Measurements from ENCODE around the gene ZNF662.

Gene ZNF662

GRCh38 chr3:42887084-42887483 is 18.9 kb upstream of the ZNF662 start:
- no peak for DNase-seq (ENCODE audit: low spot score)

- no peak for DNase-seq (ENCODE audit: low spot score)
These were observed 14.9 kb upstream of the ZNF662 start for GRCh38 chr3:42891042-42891441.

- DNase-seq (ENCODE audit: low spot score): no peak
These were observed 13.8 kb upstream of the ZNF662 start for GRCh38 chr3:42892169-42892568.

- no peak for DNase-seq (ENCODE audit: low spot score)
These were observed 13.1 kb upstream of the ZNF662 start for GRCh38 chr3:42892807-42893206.

- DNase-seq (ENCODE audit: low spot score): no peak
These were observed 11.0 kb upstream of the ZNF662 start for GRCh38 chr3:42894698-42895579.

- DNase-seq (ENCODE audit: low spot score): no peak
These were observed 10.4 kb upstream of the ZNF662 start for GRCh38 chr3:42895580-42895868.

- DNase-seq (ENCODE audit: low spot score): no peak
These were observed 6.9 kb upstream of the ZNF662 start for GRCh38 chr3:42898896-42899675.

DNA sequence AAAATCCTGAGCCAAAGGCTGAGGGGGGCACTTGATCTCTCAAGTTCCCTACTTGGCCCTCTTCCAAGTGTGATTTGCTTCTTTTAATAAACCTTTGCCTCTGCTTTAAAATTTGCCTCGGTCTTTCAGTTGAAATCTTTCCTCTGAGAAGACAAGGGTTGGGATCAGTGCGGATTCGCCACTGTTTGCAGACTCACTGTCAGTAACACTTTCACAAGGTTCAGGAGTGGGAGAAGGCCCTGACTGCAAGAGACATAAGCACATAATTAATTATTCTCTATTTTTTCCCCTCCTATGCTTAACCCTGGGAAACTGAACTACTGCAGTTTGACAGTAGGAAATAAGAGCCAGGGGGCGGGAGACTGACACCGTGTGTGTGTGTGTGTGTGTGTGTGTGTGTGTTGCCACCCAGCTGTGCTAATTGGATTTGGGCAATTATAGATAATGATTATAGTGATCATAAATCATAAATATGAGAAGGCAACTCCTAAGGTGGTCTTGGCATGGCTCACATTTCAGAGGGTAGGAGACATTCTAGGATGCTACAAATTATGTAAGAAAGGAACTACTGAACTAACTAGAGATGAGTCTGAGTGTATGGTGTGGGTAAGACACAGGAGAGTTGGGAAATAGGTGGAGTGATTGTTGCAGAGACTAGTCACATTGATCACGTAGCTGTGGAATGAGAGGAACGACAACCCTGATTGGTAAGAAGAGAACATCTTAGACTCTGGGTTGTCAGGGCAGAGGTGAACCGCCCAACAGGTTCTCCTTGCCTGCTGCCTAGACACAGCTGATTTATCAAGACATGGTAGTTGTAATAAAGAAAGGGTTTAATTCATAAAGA is 5.5 kb upstream of the ZNF662 start:
- no peak for DNase-seq (ENCODE audit: low spot score)

DNA sequence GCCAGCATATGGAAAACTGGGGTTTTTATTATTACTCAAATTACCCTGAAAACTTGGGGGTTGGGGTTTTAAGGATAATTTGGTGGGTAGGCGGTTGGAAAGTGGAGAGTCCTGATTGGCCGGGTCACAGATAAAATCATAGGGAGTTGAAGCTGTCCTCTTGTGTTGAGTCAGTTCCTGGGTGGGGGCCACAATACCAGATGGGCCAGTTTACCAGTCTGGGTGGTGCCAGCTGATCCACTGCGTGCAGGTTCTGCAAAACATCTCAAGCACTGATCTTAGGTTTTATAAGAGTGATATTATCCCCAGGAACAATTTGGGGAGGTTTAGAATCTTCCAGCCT is 4.9 kb upstream of the ZNF662 start:
- no peak for DNase-seq (ENCODE audit: low spot score)

DNA sequence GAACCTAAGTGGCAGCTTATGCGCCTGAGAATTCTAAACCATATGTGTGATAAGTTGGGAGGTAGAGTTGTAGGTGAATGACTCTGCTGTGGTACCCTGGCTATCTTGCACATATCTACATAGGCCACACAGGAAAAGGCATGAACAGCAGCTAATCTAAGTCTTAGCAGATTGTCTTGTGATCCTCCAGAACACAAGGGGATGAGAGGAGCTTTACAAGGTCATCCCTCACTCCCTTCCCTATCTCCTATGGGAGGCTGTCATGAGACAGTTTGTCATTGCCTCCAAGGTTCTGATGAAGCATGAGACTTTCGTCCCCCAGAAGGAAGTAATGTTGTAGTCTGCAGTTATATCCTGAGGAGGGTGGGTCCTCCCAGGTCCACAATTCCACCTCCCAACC is 3.7 kb upstream of the ZNF662 start:
- no peak for DNase-seq (ENCODE audit: low spot score)

DNA sequence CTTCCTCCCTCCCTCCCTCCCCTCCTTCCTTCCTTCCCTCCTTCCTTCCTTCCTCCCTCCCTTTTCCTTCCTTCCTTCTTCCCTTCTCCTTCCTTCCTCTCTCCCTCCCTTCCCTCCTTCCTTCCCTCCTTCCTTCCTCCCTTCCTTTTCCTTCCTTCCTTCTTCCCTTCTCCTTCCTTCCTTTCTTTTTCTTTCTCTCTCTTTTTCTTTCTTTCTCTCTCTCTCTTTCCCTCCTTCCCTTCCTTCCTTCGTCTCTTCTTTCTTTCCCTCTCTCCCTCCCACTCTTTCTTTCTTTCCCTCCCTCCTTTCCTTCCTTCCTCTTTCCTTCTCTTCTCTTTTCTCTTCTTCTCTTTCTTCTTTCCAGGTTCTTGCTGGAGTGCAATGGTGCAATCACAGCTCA is 1.9 kb upstream of the ZNF662 start:
- DNase-seq (ENCODE audit: low spot score): no peak

DNA sequence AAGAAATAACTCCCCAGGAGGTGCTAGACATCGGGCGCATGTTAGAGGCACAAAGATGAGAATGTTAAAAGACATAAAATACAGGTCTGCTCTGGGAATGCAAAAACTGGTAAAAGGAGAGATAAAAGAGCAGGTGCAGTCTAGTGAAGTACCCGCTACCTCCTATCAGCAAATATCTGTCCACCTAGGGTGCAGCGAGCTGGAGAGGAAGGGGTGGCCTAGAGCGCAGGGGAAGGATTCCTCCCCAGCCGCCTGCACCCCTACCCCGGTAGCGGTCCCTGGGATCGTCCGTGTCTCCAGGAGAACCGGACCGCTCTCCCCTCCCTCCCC is 237 bp upstream of the ZNF662 start:
- DNase-seq (ENCODE audit: low spot score): no peak

GRCh38 chr3:42906848-42907183 is 874 bp downstream of the ZNF662 start:
- no peak for DNase-seq (ENCODE audit: low spot score)

DNA sequence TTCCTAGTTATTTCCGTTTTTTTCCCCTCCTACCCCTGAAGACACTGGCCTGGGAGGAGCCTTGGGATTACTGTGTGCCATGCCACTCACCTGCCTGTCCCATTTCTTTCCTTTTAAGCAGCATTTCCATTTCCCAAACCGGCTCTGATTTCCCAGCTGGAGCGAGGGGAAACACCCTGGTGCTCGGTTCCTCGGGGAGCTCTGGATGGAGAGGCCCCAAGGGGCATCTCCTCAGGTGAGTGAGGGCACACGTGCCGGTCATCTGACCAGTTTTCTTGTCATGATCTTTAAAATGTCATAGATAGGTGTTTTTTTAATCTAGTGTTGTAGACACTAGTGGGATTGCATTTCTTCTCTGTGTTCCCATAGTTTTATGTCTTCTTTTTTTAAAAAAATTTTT is 2.7 kb downstream of the ZNF662 start:
- DNase-seq (ENCODE audit: low spot score): no peak

- DNase-seq (ENCODE audit: low spot score): no peak
These were observed 5.6 kb downstream of the ZNF662 start for GRCh38 chr3:42911551-42911950.

- no peak for DNase-seq (ENCODE audit: low spot score)
These were observed 9.0 kb downstream of the ZNF662 start for GRCh38 chr3:42914771-42915515.

- no peak for DNase-seq (ENCODE audit: low spot score)
These were observed 17.7 kb downstream of the ZNF662 start for GRCh38 chr3:42923606-42924005.

GRCh38 chr3:42926310-42926709 is 20.4 kb downstream of the ZNF662 start:
- DNase-seq (ENCODE audit: low spot score): no peak

GRCh38 chr3:42934111-42934510 is 28.2 kb downstream of the ZNF662 start:
- no peak for DNase-seq (ENCODE audit: low spot score)

- no peak for DNase-seq (ENCODE audit: low spot score)
These were observed 29.0 kb downstream of the ZNF662 start for GRCh38 chr3:42934910-42935309.

GRCh38 chr3:42935472-42935871 is 29.5 kb downstream of the ZNF662 start:
- no peak for DNase-seq (ENCODE audit: low spot score)
